Loucy (cell line): Measurements from ENCODE around the gene EMP1.

Experiments
- EZH2phosphoT487 ChIP-seq: fragments of 200-600 bp; IDR thresholded peaks from 2 replicates; pipeline ENCODE4 v1.6.1; 2018; ENCODE audit warnings: antibody characterized with exemption, mild to moderate bottlenecking, moderate library complexity, borderline replicate concordance
- TF ChIP-seq, protein P1 (sequence below): fragments of 200-600 bp; sonication (generic); conservative IDR thresholded peaks from 2 replicates; pipeline ENCODE4 v1.5.1; 2014; ENCODE audit warnings: mild to moderate bottlenecking, antibody characterized with exemption, low read length

- TF ChIP-seq, protein P1, sequence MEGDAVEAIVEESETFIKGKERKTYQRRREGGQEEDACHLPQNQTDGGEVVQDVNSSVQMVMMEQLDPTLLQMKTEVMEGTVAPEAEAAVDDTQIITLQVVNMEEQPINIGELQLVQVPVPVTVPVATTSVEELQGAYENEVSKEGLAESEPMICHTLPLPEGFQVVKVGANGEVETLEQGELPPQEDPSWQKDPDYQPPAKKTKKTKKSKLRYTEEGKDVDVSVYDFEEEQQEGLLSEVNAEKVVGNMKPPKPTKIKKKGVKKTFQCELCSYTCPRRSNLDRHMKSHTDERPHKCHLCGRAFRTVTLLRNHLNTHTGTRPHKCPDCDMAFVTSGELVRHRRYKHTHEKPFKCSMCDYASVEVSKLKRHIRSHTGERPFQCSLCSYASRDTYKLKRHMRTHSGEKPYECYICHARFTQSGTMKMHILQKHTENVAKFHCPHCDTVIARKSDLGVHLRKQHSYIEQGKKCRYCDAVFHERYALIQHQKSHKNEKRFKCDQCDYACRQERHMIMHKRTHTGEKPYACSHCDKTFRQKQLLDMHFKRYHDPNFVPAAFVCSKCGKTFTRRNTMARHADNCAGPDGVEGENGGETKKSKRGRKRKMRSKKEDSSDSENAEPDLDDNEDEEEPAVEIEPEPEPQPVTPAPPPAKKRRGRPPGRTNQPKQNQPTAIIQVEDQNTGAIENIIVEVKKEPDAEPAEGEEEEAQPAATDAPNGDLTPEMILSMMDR, result no peak
- no peak for TF ChIP-seq EZH2phosphoT487
These were observed 23.3 kb upstream of the EMP1 start for GRCh38 chr12:13173012-13173932.
